Measurements from ENCODE around the gene AQP12A.
A peak's percentile ranks its signal among the peaks of the same experiment; 100 is the strongest.

The AQP12A gene

DNA sequence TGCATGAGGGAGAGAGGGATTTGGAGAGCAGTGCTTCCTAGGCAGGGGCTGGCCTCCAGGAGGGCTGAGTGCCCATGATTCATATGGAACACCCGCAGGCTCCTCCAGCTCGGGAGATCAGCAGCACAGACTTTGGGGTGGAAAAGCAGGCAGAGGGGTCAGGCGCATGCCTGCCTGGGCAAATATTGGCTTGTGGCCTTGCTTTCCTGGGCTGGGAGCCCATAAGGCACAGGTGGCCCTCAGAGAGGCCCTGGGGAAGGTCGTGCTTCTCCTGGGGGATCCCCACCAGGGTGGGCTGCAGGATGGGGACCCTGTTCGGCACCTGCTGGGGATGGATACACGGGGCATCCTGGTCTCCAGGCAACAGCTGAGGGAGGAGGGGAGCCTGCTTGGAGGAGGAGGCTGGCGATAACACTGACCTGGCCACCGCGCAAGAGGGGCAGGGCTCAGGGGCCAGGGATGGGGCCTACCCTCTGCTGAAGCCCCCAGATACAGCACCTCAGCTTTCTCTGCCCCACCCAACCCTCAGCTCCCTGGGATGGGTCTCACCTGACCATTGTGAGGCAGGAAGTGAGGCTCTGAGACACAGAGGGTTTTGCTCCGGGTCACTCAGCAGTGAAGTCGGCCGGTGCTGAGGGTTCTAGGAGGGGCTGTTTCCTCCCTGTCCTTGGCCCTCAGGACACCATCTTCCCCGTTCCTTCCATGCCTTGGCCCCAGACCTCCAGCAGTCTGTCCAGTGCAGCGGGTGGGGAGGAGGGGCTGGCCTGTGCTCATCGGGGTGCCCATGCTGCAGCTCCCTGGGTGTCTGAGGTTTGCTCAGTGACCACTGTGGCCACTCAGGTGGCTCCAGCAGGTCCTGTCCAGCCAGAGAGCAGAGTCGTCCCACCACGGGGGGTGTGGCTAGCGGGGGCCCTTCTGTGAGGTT is 12.0 kb downstream of the AQP12A start:
- DNase-seq (ENCODE audit: low spot score), result peak; percentile 29
- in situ Hi-C loops (cut with MboI; ENCODE audit: low pct_unique_long_range_greater_than_20kb, low sequenced_read_pairs, unreplicated experiment), result loop anchor here (10.0 kb wide), 1 partner anchor 199 kb away; no protein-coding TSS in a partner anchor
- no peak for TF ChIP-seq CTCF (IDR thresholded peaks at IDR 0.05; ENCODE audit: extremely low read depth, insufficient read depth, missing control alignments)

- DNase-seq (ENCODE audit: low spot score), result no peak
Measured at GRCh38 chr2:240704651-240705050, 13.0 kb downstream of the AQP12A start.

DNA sequence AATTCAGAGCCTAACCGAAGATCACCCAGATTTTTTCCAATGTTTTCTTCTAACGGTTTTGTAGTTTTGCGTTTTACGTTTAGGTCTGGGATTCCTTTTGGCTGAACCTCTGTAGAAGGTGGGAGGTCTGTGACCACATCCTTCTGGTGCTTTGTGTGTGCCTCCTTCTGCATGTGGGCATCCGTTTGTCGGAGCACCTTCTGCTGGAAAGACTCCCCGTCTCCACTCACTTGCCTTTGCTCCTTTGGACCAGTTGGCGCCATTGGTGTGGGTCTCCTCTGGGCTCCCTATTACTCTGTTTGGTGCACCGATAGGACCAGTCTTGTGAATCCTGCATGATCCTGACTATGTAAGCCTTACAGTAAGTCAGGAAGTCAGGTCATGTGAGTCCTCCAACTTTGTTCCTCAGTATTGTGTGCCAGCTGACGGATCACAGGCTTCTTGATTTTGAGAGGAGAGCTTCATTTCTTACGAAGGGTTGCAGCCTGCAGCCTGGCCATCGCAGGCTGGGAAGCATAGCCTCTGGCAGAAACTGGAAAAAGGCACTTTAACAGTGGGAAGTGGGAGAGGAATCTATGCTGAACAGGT is 13.6 kb downstream of the AQP12A start:
- TF ChIP-seq CTCF (IDR thresholded peaks at IDR 0.05; ENCODE audit: extremely low read depth, insufficient read depth, missing control alignments), result no peak
- no peak for DNase-seq (ENCODE audit: low spot score)
- in situ Hi-C loops (cut with MboI; ENCODE audit: low pct_unique_long_range_greater_than_20kb, low sequenced_read_pairs, unreplicated experiment), result loop anchor here (10.0 kb wide), 1 partner anchor 200 kb away; no protein-coding TSS in a partner anchor

More at GRCh38 chr2:240704651-240705050, 13.0 kb downstream of the AQP12A start:
- in situ Hi-C loops (cut with MboI; ENCODE audit: low pct_unique_long_range_greater_than_20kb, low sequenced_read_pairs, unreplicated experiment), result loop anchor here (10.0 kb wide), 1 partner anchor 200 kb away; no protein-coding TSS in a partner anchor
- no peak for TF ChIP-seq CTCF (IDR thresholded peaks at IDR 0.05; ENCODE audit: extremely low read depth, insufficient read depth, missing control alignments)

DNA sequence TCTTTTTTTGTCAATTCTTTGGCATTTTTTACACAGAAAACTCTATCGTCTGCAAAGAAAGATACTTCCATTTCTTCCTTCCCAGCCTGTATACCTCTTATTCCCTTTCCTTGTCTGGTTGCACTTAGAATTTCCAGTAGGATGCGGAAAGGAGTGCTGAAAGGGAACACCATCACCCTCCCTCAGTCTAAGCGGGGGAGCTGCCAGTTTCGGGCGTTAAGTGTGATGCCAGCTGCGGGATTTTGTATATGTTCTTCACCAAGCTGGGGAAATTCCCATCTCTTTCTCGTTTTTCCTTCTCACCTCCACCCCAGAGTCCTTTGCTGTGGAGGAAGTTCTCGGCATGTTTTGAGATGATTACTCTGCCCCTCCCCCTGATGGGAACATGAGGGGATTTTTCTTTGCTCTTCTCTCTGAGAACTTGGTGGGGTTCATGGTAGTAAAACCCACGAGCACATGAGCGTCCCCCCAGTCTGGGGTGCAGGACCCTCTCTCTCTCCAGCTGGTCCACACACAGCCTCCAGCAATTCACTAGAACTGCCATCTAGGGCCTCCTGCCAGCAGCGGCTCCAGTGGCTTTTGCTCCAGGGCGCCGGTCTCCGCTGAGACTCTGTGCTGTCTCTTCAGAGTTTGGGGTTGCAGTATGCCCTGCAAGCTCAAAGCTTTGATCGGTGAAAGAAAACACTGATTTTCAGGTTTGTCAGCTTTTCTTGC is 15.5 kb downstream of the AQP12A start:
- in situ Hi-C loops (cut with MboI; ENCODE audit: low pct_unique_long_range_greater_than_20kb, low sequenced_read_pairs, unreplicated experiment), result loop anchor here (10.0 kb wide), 1 partner anchor 202 kb away; no protein-coding TSS in a partner anchor
- no peak for DNase-seq (ENCODE audit: low spot score)
- no peak for TF ChIP-seq CTCF (IDR thresholded peaks at IDR 0.05; ENCODE audit: extremely low read depth, insufficient read depth, missing control alignments)

GRCh38 chr2:240707821-240708220 is 16.2 kb downstream of the AQP12A start:
- no peak for DNase-seq (ENCODE audit: low spot score)
- in situ Hi-C loops (cut with MboI; ENCODE audit: low pct_unique_long_range_greater_than_20kb, low sequenced_read_pairs, unreplicated experiment), result loop anchor here (10.0 kb wide), 1 partner anchor 203 kb away; no protein-coding TSS in a partner anchor
- TF ChIP-seq CTCF (IDR thresholded peaks at IDR 0.05; ENCODE audit: extremely low read depth, insufficient read depth, missing control alignments), result no peak

DNA sequence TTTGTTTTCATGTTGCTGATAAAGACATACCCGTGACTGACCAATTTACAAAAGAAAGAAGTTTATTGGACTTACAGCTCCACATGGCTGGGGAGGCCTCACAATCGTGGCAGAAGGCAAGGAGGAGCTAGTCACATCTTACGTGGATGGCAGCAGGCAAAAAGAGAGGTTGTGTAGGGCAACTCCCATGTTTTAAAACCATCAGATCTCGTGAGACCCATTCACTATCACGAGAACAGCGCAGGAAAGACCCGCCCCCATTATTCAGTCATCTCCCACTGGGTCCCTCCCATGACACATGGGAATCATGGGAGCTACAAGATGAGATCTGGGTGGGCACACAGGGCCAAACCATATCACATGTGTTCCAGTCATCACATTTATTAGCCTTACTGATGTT is 16.8 kb downstream of the AQP12A start:
- TF ChIP-seq CTCF (IDR thresholded peaks at IDR 0.05; ENCODE audit: extremely low read depth, insufficient read depth, missing control alignments), result no peak
- in situ Hi-C loops (cut with MboI; ENCODE audit: low pct_unique_long_range_greater_than_20kb, low sequenced_read_pairs, unreplicated experiment), result loop anchor here (10.0 kb wide), 1 partner anchor 204 kb away; no protein-coding TSS in a partner anchor
- no peak for DNase-seq (ENCODE audit: low spot score)
